MM.1S (cell line): ENCODE results near the gene KLHL9.

Experiments
- EZH2 ChIP-seq: fragments of 300-600 bp; sonication (generic); optimal IDR thresholded peaks from 2 replicates; pipeline ENCODE3; 2017; ENCODE audit warnings: low read depth, mild to moderate bottlenecking, antibody characterized with exemption, low read length, mixed read lengths
- EZH2phosphoT487 ChIP-seq: fragments of 300-600 bp; sonication (generic); IDR thresholded peaks from 2 replicates; pipeline ENCODE4 v1.6.1; 2018; ENCODE audit warnings: antibody characterized with exemption, low read length
- TF ChIP-seq, protein P1 (sequence below): fragments of 300-600 bp; sonication (generic); IDR thresholded peaks from 2 replicates; pipeline ENCODE4 v1.5.1; 2016; ENCODE audit warnings: antibody characterized with exemption, low read length, mixed read lengths

DNA sequence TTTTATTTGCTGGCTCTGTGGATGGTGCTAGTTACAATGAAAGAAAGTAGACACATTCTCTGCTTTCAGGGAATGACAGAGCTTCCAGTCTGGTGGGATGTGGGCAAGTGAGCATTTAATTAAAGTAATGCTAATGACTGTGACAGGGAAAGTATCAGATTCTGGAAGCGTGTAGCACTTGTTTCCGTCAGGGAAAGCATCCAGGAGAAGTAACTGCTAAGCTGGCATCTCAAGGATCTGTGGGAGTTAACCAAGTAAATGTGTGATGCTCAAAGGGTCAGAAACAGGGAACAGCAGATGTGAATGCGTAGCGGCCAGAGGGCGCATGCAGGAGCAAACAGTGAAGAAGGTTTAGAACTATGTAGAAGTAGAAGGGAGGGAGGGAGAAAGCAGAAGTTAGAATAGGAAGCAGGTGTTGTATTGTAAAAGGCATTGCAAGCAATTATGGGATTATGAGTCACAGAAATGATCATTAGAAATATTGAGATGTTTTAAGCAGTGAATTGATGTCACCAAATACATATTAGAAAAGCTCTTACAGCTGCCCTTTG lies 12.2 kb downstream of the KLHL9 start:
- TF ChIP-seq, protein P1, sequence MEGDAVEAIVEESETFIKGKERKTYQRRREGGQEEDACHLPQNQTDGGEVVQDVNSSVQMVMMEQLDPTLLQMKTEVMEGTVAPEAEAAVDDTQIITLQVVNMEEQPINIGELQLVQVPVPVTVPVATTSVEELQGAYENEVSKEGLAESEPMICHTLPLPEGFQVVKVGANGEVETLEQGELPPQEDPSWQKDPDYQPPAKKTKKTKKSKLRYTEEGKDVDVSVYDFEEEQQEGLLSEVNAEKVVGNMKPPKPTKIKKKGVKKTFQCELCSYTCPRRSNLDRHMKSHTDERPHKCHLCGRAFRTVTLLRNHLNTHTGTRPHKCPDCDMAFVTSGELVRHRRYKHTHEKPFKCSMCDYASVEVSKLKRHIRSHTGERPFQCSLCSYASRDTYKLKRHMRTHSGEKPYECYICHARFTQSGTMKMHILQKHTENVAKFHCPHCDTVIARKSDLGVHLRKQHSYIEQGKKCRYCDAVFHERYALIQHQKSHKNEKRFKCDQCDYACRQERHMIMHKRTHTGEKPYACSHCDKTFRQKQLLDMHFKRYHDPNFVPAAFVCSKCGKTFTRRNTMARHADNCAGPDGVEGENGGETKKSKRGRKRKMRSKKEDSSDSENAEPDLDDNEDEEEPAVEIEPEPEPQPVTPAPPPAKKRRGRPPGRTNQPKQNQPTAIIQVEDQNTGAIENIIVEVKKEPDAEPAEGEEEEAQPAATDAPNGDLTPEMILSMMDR, result no peak
- TF ChIP-seq EZH2phosphoT487 (no peak), EZH2 (no peak)
